Measurements from ENCODE around the gene ASIC2. TPM values are rescaled to one million over a fixed set of nuclear protein-coding genes. Genes with fewer than 3 reads are reported as not detected.

The ASIC2 gene
- total RNA-seq, 1 experiment from 2014 or later = not detected

GRCh38 chr17:33204701-33205100, 88.4 kb downstream of the ASIC2 start:
- ChIA-PET POLR2A (no interaction called here), CTCF (no interaction called here)
- no peak for TF ChIP-seq CTCF (IDR thresholded peaks at IDR 0.05; ENCODE audit: insufficient read depth in 1 of 2, low read depth in 1 of 2, low read length in 1 of 2, severe bottlenecking in 1 of 2, unreplicated experiment in 1 of 2)
- no peaks in the 10 kb centered on the region; the same call in 1 of the 2 replicates for H3K27me3 ChIP-seq (replicated peaks; ENCODE audit: control insufficient read depth, insufficient read depth, low read length)
- no peaks in the 10 kb centered on the region for H3K36me3 ChIP-seq (ENCODE audit: control insufficient read depth, insufficient read depth, low read length)
- Mint-ChIP-seq H3K4me3 (ENCODE audit: unreplicated experiment) (no peak overlapping the region), H3K36me3 (ENCODE audit: insufficient read depth, unreplicated experiment) (no peaks in the 10 kb centered on the region), H3K27ac (ENCODE audit: unreplicated experiment) (no peak overlapping the region), H3K9me3 (ENCODE audit: unreplicated experiment) (no peaks in the 10 kb centered on the region), H3K27me3 (ENCODE audit: insufficient read depth, unreplicated experiment) (peaks cover 25% of the 10 kb centered on the region), H3K4me1 (ENCODE audit: low read depth, unreplicated experiment) (no peaks in the 10 kb centered on the region)
- H3K4me3 ChIP-seq (ENCODE audit: low read depth, low read length) = no peak overlapping the region
- no peaks in the 10 kb centered on the region for H3K9me3 ChIP-seq
- BruUV-seq (replicated peaks) = no TSS peak
- DNase-seq = no peak
- intact Hi-C loops (cut with micrococcal nuclease; ENCODE audit: unreplicated experiment) = no loop called here
- H3K4me1 ChIP-seq = no peaks in the 10 kb centered on the region

- Mint-ChIP-seq H3K4me1 (ENCODE audit: low read depth, unreplicated experiment) (no peaks in the 10 kb centered on the region), H3K9me3 (ENCODE audit: unreplicated experiment) (no peaks in the 10 kb centered on the region), H3K27me3 (ENCODE audit: insufficient read depth, unreplicated experiment) (peaks cover 25% of the 10 kb centered on the region), H3K36me3 (ENCODE audit: insufficient read depth, unreplicated experiment) (no peaks in the 10 kb centered on the region), H3K4me3 (ENCODE audit: unreplicated experiment) (no peak overlapping the region), H3K27ac (ENCODE audit: unreplicated experiment) (no peak overlapping the region)
- Histone ChIP-seq H3K36me3 (ENCODE audit: control insufficient read depth, insufficient read depth, low read length) (no peaks in the 10 kb centered on the region), H3K4me1 (no peaks in the 10 kb centered on the region), H3K27me3 (replicated peaks; ENCODE audit: control insufficient read depth, insufficient read depth, low read length) (no peaks in the 10 kb centered on the region; the same call in 1 of the 2 replicates), H3K9me3 (no peaks in the 10 kb centered on the region), H3K4me3 (ENCODE audit: low read depth, low read length) (no peak overlapping the region)
- BruUV-seq (replicated peaks) = no TSS peak
- intact Hi-C loops (cut with micrococcal nuclease; ENCODE audit: unreplicated experiment) = no loop called here
- POLR2A ChIA-PET = no interaction called here
- DNase-seq = no peak
- no peak for TF ChIP-seq CTCF (IDR thresholded peaks at IDR 0.05; ENCODE audit: insufficient read depth in 1 of 2, low read depth in 1 of 2, low read length in 1 of 2, severe bottlenecking in 1 of 2, unreplicated experiment in 1 of 2)
- CTCF ChIA-PET = no interaction called here
These were observed 88.9 kb downstream of the ASIC2 start for GRCh38 chr17:33204156-33204555.

- Mint-ChIP-seq H3K27me3 (ENCODE audit: insufficient read depth, unreplicated experiment) (peaks cover 17% of the 10 kb centered on the region), H3K27ac (ENCODE audit: unreplicated experiment) (no peak overlapping the region), H3K4me3 (ENCODE audit: unreplicated experiment) (no peak overlapping the region), H3K9me3 (ENCODE audit: unreplicated experiment) (no peaks in the 10 kb centered on the region), H3K36me3 (ENCODE audit: insufficient read depth, unreplicated experiment) (no peaks in the 10 kb centered on the region), H3K4me1 (ENCODE audit: low read depth, unreplicated experiment) (no peaks in the 10 kb centered on the region)
- no peaks in the 10 kb centered on the region for H3K4me1 ChIP-seq
- DNase-seq = no peak
- CTCF ChIA-PET = no interaction called here
- H3K27me3 ChIP-seq (replicated peaks; ENCODE audit: control insufficient read depth, insufficient read depth, low read length) = no peaks in the 10 kb centered on the region; the same call in 1 of the 2 replicates
- H3K9me3 ChIP-seq = no peaks in the 10 kb centered on the region
- intact Hi-C loops (cut with micrococcal nuclease; ENCODE audit: unreplicated experiment) = no loop called here
- TF ChIP-seq CTCF (IDR thresholded peaks at IDR 0.05; ENCODE audit: insufficient read depth in 1 of 2, low read depth in 1 of 2, low read length in 1 of 2, severe bottlenecking in 1 of 2, unreplicated experiment in 1 of 2) = no peak
- no TSS peak for BruUV-seq (replicated peaks)
- H3K36me3 ChIP-seq (ENCODE audit: control insufficient read depth, insufficient read depth, low read length) = no peaks in the 10 kb centered on the region
- H3K4me3 ChIP-seq (ENCODE audit: low read depth, low read length) = no peak overlapping the region
- POLR2A ChIA-PET = no interaction called here
These were observed 90.1 kb downstream of the ASIC2 start for GRCh38 chr17:33202796-33203495.

Data from Caco-2 (cell line).